HCT116 (cell line): ENCODE data around the gene NRCAM. TPM values are rescaled to one million over a fixed set of nuclear protein-coding genes. Genes with fewer than 3 reads are reported as not detected.

Experiments
- ATAC-seq: fragments of 200-7000 bp; cut with Tn5 transposase; 2 replicates; pipeline ENCODE4 v1.9.1; 2020; ENCODE audit warnings: mild to moderate bottlenecking, moderate library complexity
- BruUV-seq: library from RNA; stranded (reverse); fragments of 400-500 nt; replicated peaks from 2 replicates; lab custom pipeline; 2021; lab: Mats Ljungman, UMichigan
- CTCF ChIA-PET: fragments of 300-600 bp; sonication (Branson Sonifier 250); formaldehyde crosslinking; loops from one replicate; lab custom pipeline; 2021; ENCODE audit warnings: antibody characterized with exemption; lab: Charles Lee
- POLR2A ChIA-PET: fragments of 300-600, 350-600 bp; sonication (Branson Sonifier 250); formaldehyde crosslinking; loops from one replicate; lab custom pipeline; 2021; ENCODE audit warnings: antibody characterized with exemption; lab: Charles Lee
- RAD21 ChIA-PET, 2 experiments: fragments of 300-600 bp; sonication (Branson Sonifier 250); formaldehyde crosslinking; loops; one replicate each; lab custom pipeline; 2023; ENCODE audit warnings: low total read pairs in 2 of 2; ENCODE audit not compliant: uncharacterized antibody in 2 of 2, unreplicated experiment in 2 of 2, low non-redundant PET in 1 of 2; lab: Charles Lee
- DNase-seq: peaks from one replicate; pipeline ENCODE4 v3.0.0-alpha.2; 2010; ENCODE audit warnings: low read depth, low spot score
- H2AFZ ChIP-seq: fragments of 200-600 bp; shearing (Covaris generic), sonication (generic); 2 replicates; pipeline ENCODE4 v1.6.1; 2017; ENCODE audit warnings: low read depth, mixed run types, mixed read lengths, antibody characterized with exemption, low read length; ENCODE audit not compliant: poor library complexity, severe bottlenecking
- H3K27ac ChIP-seq: 2 replicates; pipeline ENCODE4 v1.5.1; 2012; ENCODE audit warnings: low read depth, low read length
- H3K27me3 ChIP-seq: fragments of 200-600 bp; sonication (generic); 2 replicates; pipeline ENCODE4 v1.6.1; 2016; ENCODE audit warnings: mixed run types, low read length, mixed read lengths; ENCODE audit not compliant: insufficient read depth
- H3K36me3 ChIP-seq, 2 experiments: fragments of 200-500 bp in 1 of 2; fragments of 200-600 bp in 1 of 2; sonication (Bioruptor generic) in 1 of 2; sonication (generic) in 1 of 2; 2 replicates each; pipeline versions ENCODE4 v1.5.1 to v1.6.1; 2014 to 2016; ENCODE audit warnings: low read length in 2 of 2, inconsistent platforms in 1 of 2, mixed read lengths in 1 of 2, mixed run types in 1 of 2; ENCODE audit not compliant: insufficient read depth in 2 of 2, control insufficient read depth in 1 of 2
- H3K4me1 ChIP-seq, 2 experiments: fragments of 200-600 bp in 1 of 2; sonication (generic) in 1 of 2; 2 replicates each; pipeline versions ENCODE4 v1.5.1 to v1.6.1; 2012 to 2017; ENCODE audit warnings: low read length in 2 of 2, inconsistent platforms in 1 of 2, mild to moderate bottlenecking in 1 of 2, mixed read lengths in 1 of 2, mixed run types in 1 of 2, moderate library complexity in 1 of 2; ENCODE audit not compliant: insufficient read depth in 2 of 2, control insufficient read depth in 1 of 2
- H3K4me2 ChIP-seq: fragments of 200-600 bp; sonication (generic); 2 replicates; pipeline ENCODE4 v1.6.1; 2017; ENCODE audit warnings: mixed run types, low read length, mixed read lengths
- H3K4me3 ChIP-seq, 2 experiments: fragments of 200-600 bp in 1 of 2; sonication (generic) in 1 of 2; replicated peaks in 1 of 2; 2 replicates each; pipeline ENCODE4 v1.5.1; 2011 to 2016; ENCODE audit warnings: low read length in 2 of 2, control low read depth in 1 of 2, low read depth in 1 of 2, mild to moderate bottlenecking in 1 of 2, mixed read lengths in 1 of 2, mixed run types in 1 of 2
- H3K79me2 ChIP-seq: fragments of 200-600 bp; sonication (generic); 2 replicates; pipeline ENCODE4 v1.6.1; 2017; ENCODE audit warnings: mild to moderate bottlenecking, mixed run types, low read length, moderate library complexity, mixed read lengths; ENCODE audit not compliant: insufficient read depth
- H3K9ac ChIP-seq: fragments of 200-600 bp; sonication (generic); 2 replicates; pipeline ENCODE4 v1.6.1; 2016; ENCODE audit warnings: low read length, mixed read lengths
- H3K9me2 ChIP-seq: fragments of 200-600 bp; sonication (generic), shearing (Covaris generic); 2 replicates; pipeline ENCODE4 v1.6.1; 2017; ENCODE audit warnings: mixed run types, mild to moderate bottlenecking, moderate library complexity; ENCODE audit not compliant: insufficient read depth
- H3K9me3 ChIP-seq, 2 experiments: fragments of 200-500 bp in 1 of 2; fragments of 200-600 bp in 1 of 2; sonication (Bioruptor generic) in 1 of 2; sonication (generic) in 1 of 2; 2 replicates each; pipeline ENCODE4 v1.6.1; 2014 to 2017; ENCODE audit warnings: low read length in 2 of 2, mixed read lengths in 2 of 2, inconsistent platforms in 1 of 2, low read depth in 1 of 2, mild to moderate bottlenecking in 1 of 2, mixed run types in 1 of 2, moderate library complexity in 1 of 2; ENCODE audit not compliant: control insufficient read depth in 1 of 2, insufficient read depth in 1 of 2
- H4K20me1 ChIP-seq: fragments of 200-600 bp; sonication (generic), shearing (Covaris generic); 2 replicates; pipeline ENCODE4 v1.6.1; 2017; ENCODE audit warnings: mixed run types, mild to moderate bottlenecking, moderate library complexity; ENCODE audit not compliant: insufficient read depth
- CBX3 ChIP-seq: IDR thresholded peaks from 2 replicates; pipeline ENCODE4 v1.6.1; 2012; ENCODE audit warnings: low read depth
- CEBPB ChIP-seq: IDR thresholded peaks from 2 replicates; pipeline ENCODE4 v1.6.1; 2012; ENCODE audit warnings: low read depth
- EGR1 ChIP-seq: IDR thresholded peaks from 2 replicates; pipeline ENCODE4 v1.6.1; 2012; ENCODE audit warnings: low read depth
- EZH2 ChIP-seq: fragments of 200-600 bp; sonication (generic); IDR thresholded peaks from 2 replicates; pipeline ENCODE4 v1.6.1; 2017; ENCODE audit warnings: antibody characterized with exemption, mixed run types
- EZH2phosphoT487 ChIP-seq: fragments of 200-600 bp; IDR thresholded peaks from 2 replicates; pipeline ENCODE4 v1.6.1; 2018; ENCODE audit warnings: antibody characterized with exemption, borderline replicate concordance
- FOSL1 ChIP-seq: IDR thresholded peaks from 2 replicates; pipeline ENCODE4 v1.6.1; 2012; ENCODE audit warnings: low read depth
- JUND ChIP-seq: IDR thresholded peaks from 2 replicates; pipeline ENCODE4 v1.6.1; 2012
- POLR2A ChIP-seq: IDR thresholded peaks from 2 replicates; pipeline ENCODE4 v1.7.0; 2011; ENCODE audit warnings: borderline replicate concordance; ENCODE audit not compliant: insufficient read depth, insufficient read length; ENCODE audit errors: extremely low read depth
- POLR2AphosphoS5 ChIP-seq: IDR thresholded peaks from 2 replicates; pipeline ENCODE4 v1.6.1; 2011; ENCODE audit warnings: mild to moderate bottlenecking, low read depth, low read length, moderate library complexity
- SP1 ChIP-seq: IDR thresholded peaks from 2 replicates; pipeline ENCODE4 v1.6.1; 2012; ENCODE audit warnings: low read depth
- SRF ChIP-seq: IDR thresholded peaks from 2 replicates; pipeline ENCODE4 v1.6.1; 2012; ENCODE audit warnings: low read depth
- TCF7L2 ChIP-seq: IDR thresholded peaks from 2 replicates; pipeline ENCODE4 v1.7.0; 2011; ENCODE audit warnings: borderline replicate concordance, inconsistent platforms; ENCODE audit not compliant: insufficient read depth, insufficient read length; ENCODE audit errors: extremely low read depth
- YY1 ChIP-seq: IDR thresholded peaks from 2 replicates; pipeline ENCODE4 v1.6.1; 2011; ENCODE audit warnings: low read length, low read depth, moderate library complexity, mild to moderate bottlenecking; ENCODE audit not compliant: insufficient replicate concordance; ENCODE audit errors: extremely low read depth
- ZNF274 ChIP-seq: fragments of 200-500 bp; sonication (Bioruptor generic); IDR thresholded peaks from 2 replicates; pipeline ENCODE4 v1.6.1; 2014; ENCODE audit warnings: mild to moderate bottlenecking, low read depth, low read length, inconsistent platforms
- intact Hi-C: fragments of 100-400 bp; cut with micrococcal nuclease; formaldehyde crosslinking; loops from 2 replicates; pipeline ENCODE4 v1.10.0; 2022
- total RNA-seq: library from RNA; stranded (reverse); gene quantifications from one replicate; pipeline ENCODE4 v1.2.1, GENCODE V29; 2021; ENCODE audit not compliant: unreplicated experiment
- TF ChIP-seq, protein P1 (sequence below), 3 experiments: fragments of 200-600 bp in 1 of 3; sonication (generic) in 1 of 3; IDR thresholded peaks in 2 of 3; conservative IDR thresholded peaks in 1 of 3; 2 replicates each; pipeline ENCODE4 v1.5.1; 2012 to 2017; ENCODE audit warnings: low read depth in 2 of 3, low read length in 2 of 3, antibody characterized with exemption in 1 of 3, borderline replicate concordance in 1 of 3, control low read depth in 1 of 3, mild to moderate bottlenecking in 1 of 3, mixed read lengths in 1 of 3, mixed run types in 1 of 3, moderate library complexity in 1 of 3; ENCODE audit not compliant: insufficient read depth in 1 of 3
- TF ChIP-seq, protein P2 (sequence below): IDR thresholded peaks from 2 replicates; pipeline ENCODE4 v1.6.1; 2012; ENCODE audit warnings: low read depth
- TF ChIP-seq, protein P3 (sequence below): IDR thresholded peaks from 2 replicates; pipeline ENCODE4 v1.6.1; 2011; ENCODE audit warnings: mild to moderate bottlenecking, low read length, moderate library complexity; ENCODE audit not compliant: insufficient replicate concordance; ENCODE audit errors: extremely low read depth
- TF ChIP-seq, protein P4 (sequence below): IDR thresholded peaks from 2 replicates; pipeline ENCODE4 v1.6.1; 2012
- TF ChIP-seq, protein P5 (sequence below): IDR thresholded peaks from 2 replicates; pipeline ENCODE4 v1.6.1; 2012

The NRCAM gene
- total RNA-seq, 1 experiment from 2014 or later, result 0.15 TPM

DNA sequence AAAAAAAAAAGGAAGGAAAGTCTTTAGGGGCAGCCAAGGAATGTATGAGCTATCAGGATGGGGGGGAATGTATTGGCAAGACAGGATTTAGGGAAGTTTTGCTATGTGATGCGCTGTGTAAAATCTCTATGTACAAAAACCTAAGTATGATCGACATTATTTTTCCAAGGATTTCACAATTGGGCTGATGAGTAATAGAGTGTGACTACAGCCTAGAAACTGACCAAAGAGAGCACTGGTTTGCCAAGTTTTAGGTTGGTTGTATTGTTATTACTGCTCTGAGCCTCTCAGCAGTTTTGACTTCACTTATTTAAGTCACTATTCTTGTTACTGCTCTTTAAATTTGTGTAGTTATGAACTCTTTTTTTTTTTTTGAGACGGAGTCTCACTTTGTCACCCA, 107.3 kb downstream of the NRCAM start:
- TF ChIP-seq POLR2A (no peak), TCF7L2 (no peak), SRF (no peak), CBX3 (no peak), FOSL1 (no peak), EGR1 (no peak), ZNF274 (no peak), JUND (no peak), SP1 (no peak), POLR2AphosphoS5 (no peak), EZH2phosphoT487 (no peak), EZH2 (no peak), YY1 (no peak), CEBPB (no peak)
- TF ChIP-seq, protein P1, sequence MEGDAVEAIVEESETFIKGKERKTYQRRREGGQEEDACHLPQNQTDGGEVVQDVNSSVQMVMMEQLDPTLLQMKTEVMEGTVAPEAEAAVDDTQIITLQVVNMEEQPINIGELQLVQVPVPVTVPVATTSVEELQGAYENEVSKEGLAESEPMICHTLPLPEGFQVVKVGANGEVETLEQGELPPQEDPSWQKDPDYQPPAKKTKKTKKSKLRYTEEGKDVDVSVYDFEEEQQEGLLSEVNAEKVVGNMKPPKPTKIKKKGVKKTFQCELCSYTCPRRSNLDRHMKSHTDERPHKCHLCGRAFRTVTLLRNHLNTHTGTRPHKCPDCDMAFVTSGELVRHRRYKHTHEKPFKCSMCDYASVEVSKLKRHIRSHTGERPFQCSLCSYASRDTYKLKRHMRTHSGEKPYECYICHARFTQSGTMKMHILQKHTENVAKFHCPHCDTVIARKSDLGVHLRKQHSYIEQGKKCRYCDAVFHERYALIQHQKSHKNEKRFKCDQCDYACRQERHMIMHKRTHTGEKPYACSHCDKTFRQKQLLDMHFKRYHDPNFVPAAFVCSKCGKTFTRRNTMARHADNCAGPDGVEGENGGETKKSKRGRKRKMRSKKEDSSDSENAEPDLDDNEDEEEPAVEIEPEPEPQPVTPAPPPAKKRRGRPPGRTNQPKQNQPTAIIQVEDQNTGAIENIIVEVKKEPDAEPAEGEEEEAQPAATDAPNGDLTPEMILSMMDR (IDR thresholded peaks at IDR 0.05 in 2 of 3, conservative IDR thresholded peaks at IDR 0.05 in 1 of 3; ENCODE audit: borderline replicate concordance in 1 of 3, insufficient read depth in 1 of 3, low read depth in 2 of 3, low read length in 2 of 3), result no peak
- TF ChIP-seq, protein P2, sequence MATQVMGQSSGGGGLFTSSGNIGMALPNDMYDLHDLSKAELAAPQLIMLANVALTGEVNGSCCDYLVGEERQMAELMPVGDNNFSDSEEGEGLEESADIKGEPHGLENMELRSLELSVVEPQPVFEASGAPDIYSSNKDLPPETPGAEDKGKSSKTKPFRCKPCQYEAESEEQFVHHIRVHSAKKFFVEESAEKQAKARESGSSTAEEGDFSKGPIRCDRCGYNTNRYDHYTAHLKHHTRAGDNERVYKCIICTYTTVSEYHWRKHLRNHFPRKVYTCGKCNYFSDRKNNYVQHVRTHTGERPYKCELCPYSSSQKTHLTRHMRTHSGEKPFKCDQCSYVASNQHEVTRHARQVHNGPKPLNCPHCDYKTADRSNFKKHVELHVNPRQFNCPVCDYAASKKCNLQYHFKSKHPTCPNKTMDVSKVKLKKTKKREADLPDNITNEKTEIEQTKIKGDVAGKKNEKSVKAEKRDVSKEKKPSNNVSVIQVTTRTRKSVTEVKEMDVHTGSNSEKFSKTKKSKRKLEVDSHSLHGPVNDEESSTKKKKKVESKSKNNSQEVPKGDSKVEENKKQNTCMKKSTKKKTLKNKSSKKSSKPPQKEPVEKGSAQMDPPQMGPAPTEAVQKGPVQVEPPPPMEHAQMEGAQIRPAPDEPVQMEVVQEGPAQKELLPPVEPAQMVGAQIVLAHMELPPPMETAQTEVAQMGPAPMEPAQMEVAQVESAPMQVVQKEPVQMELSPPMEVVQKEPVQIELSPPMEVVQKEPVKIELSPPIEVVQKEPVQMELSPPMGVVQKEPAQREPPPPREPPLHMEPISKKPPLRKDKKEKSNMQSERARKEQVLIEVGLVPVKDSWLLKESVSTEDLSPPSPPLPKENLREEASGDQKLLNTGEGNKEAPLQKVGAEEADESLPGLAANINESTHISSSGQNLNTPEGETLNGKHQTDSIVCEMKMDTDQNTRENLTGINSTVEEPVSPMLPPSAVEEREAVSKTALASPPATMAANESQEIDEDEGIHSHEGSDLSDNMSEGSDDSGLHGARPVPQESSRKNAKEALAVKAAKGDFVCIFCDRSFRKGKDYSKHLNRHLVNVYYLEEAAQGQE, result no peak
- TF ChIP-seq, protein P3, sequence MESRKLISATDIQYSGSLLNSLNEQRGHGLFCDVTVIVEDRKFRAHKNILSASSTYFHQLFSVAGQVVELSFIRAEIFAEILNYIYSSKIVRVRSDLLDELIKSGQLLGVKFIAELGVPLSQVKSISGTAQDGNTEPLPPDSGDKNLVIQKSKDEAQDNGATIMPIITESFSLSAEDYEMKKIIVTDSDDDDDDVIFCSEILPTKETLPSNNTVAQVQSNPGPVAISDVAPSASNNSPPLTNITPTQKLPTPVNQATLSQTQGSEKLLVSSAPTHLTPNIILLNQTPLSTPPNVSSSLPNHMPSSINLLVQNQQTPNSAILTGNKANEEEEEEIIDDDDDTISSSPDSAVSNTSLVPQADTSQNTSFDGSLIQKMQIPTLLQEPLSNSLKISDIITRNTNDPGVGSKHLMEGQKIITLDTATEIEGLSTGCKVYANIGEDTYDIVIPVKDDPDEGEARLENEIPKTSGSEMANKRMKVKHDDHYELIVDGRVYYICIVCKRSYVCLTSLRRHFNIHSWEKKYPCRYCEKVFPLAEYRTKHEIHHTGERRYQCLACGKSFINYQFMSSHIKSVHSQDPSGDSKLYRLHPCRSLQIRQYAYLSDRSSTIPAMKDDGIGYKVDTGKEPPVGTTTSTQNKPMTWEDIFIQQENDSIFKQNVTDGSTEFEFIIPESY, result no peak
- TF ChIP-seq, protein P4, sequence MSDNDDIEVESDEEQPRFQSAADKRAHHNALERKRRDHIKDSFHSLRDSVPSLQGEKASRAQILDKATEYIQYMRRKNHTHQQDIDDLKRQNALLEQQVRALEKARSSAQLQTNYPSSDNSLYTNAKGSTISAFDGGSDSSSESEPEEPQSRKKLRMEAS, result no peak
- TF ChIP-seq, protein P5, sequence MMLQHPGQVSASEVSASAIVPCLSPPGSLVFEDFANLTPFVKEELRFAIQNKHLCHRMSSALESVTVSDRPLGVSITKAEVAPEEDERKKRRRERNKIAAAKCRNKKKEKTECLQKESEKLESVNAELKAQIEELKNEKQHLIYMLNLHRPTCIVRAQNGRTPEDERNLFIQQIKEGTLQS, result no peak
- POLR2A ChIA-PET, result no interaction called here
- Histone ChIP-seq H4K20me1 (no peaks in the 10 kb centered on the region), H2AFZ (no peak overlapping the region), H3K4me1 (no peaks in the 10 kb centered on the region), H3K36me3 (no peaks in the 10 kb centered on the region), H3K9me3 (no peaks in the 10 kb centered on the region), H3K4me2 (no peak overlapping the region), H3K27me3 (no peaks in the 10 kb centered on the region), H3K79me2 (no peaks in the 10 kb centered on the region), H3K9ac (no peak overlapping the region), H3K9me2 (peaks cover 8% of the 10 kb centered on the region; the same call in 1 of the 2 replicates), H3K4me3 (no peak overlapping the region), H3K27ac (no peak overlapping the region)
- RAD21 ChIA-PET, result no interaction called here
- CTCF ChIA-PET, result no interaction called here
- BruUV-seq, result no TSS peak
- ATAC-seq (no peak), DNase-seq (no peak)
- intact Hi-C loops, result no loop called here
